ENCODE measurements around the gene BTRC. TPM values are rescaled to one million over a fixed set of nuclear protein-coding genes. Genes with fewer than 3 reads are reported as not detected.
A peak's percentile ranks its signal among the peaks of the same experiment; 100 is the strongest.

Gene BTRC
- total and polyA plus RNA-seq, 12 donors, result 10.0 to 35.3 (median 20.3) TPM

DNA sequence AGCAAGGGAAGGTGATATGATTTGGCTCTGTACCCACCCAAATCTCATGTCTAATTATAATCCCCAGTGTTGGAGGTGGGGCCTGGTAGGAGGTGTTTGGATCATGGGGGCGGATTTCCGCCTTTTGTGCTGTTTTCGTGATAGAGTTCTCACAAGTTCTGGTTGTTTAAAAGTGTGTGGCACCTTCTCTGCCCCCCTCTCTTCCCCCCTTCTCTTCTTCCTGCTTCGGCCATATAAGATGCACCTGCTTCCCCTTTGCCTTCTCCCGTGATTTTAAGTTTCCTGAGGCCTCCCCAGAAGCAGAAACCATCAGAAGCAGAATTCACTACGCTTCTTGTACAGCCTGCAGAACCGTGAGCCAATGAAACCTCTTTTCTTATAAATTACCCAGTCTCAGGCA, 21.1 kb downstream of the BTRC start:
- TF ChIP-seq POLR2A (IDR thresholded peaks at IDR 0.05) (no peak), CTCF (IDR thresholded peaks at IDR 0.05) (no peak)
- Histone ChIP-seq H3K36me3 (replicated peaks in 1 of 2) (no peaks in the 10 kb centered on the region), H3K27ac (no peak overlapping the region), H3K4me1 (replicated peaks in 1 of 2) (no peaks in the 10 kb centered on the region), H3K27me3 (no peaks in the 10 kb centered on the region), H3K9me3 (replicated peaks in 1 of 3) (no peaks in the 10 kb centered on the region), H3K4me3 (no peak overlapping the region)
- DNase-seq, result no peak
- intact Hi-C loops (cut with DNase I), result no loop called here
- WGBS, 4 donors, result 83 to 92% (median 87%) methylated on average over 7 of the region's 7 CpGs

DNA sequence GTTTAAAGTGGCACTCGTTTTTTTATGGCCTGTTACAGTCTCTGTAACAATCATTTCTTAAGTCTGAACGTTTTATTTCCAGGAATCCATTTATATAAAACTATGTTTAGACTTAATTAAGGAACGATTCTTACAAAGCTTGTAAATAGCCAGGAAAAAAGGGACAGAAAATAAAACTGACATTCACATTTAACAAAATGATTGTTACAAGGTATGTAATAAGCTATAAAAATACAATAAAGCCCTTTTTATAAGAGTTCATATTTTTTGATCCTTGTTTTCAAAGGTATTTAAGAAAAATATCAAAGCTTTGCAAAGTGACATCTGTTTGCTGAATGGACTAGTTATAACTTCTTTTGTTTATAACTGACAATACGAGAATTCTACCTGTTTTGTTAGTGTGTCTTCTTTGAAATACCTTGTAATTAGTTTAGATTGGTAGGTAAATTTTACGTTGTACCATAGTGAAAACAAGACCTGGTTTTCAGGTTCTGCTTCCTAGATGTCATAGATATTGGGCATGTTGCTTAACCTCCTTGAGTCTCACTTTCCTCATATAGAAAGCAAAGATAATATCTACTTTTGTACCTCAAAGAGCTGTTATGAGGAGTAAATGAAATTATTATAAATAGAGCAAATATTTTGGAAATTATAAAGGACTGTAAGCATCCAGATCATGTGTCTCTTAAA, 25.8 kb downstream of the BTRC start:
- H3K9me3 ChIP-seq (replicated peaks in 1 of 3), result no peaks in the 10 kb centered on the region
- peaks cover 0 to 15% of the 10 kb centered on the region in 2 donors for H3K4me1 ChIP-seq (replicated peaks in 1 of 2)
- no peak overlapping the region for H3K27ac ChIP-seq
- TF ChIP-seq POLR2A (IDR thresholded peaks at IDR 0.05), result no peak
- no peak for TF ChIP-seq CTCF (IDR thresholded peaks at IDR 0.05)
- H3K36me3 ChIP-seq (replicated peaks in 1 of 2), result no peaks in the 10 kb centered on the region
- intact Hi-C loops (cut with DNase I), result no loop called here
- DNase-seq, result no peak
- H3K27me3 ChIP-seq, result no peaks in the 10 kb centered on the region
- WGBS, 4 donors, result 68 to 76% (median 74%) methylated on average over 5 of the region's 5 CpGs
- H3K4me3 ChIP-seq, result no peak overlapping the region

DNA sequence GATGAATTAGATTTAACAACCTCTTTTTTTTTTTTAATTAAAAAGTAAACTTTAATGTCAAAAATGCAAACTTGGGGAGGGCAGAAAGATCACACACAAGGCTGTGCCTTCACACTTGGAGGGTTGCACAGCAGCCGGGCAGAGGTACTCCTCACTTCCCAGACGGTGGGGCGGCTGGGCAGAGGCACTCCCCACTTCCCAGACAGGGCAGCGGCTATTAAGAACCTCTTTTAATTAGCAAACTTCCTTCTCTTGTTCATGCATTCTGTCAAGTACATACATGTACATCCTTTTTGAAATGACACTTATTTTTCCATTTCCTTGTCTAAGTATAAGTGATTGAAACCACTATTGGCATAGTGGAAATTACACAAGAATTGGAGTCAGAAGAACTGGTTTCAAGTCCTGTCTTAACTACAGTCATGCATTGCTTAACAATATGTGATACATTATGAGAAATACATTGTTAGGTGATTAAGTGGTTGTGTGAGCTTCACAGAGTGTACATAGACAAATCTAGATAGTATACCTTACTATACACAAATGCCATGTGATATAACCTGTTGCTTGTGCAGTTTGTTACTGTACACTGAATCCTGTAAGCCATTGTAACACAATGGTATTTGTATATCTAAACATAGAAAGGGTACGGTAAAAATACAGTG, 26.5 kb downstream of the BTRC start:
- Histone ChIP-seq H3K27ac (no peak overlapping the region), H3K4me3 (no peak overlapping the region), H3K9me3 (replicated peaks in 1 of 3) (no peaks in the 10 kb centered on the region), H3K27me3 (no peaks in the 10 kb centered on the region), H3K4me1 (replicated peaks in 1 of 2) (peaks cover under 1 to 17% of the 10 kb centered on the region in 2 donors), H3K36me3 (replicated peaks in 1 of 2) (no peaks in the 10 kb centered on the region)
- TF ChIP-seq POLR2A (IDR thresholded peaks at IDR 0.05) (no peak), CTCF (IDR thresholded peaks at IDR 0.05) (no peak)
- intact Hi-C loops (cut with DNase I), result no loop called here
- 82 to 91% (median 85%) methylated on average over 5 of the region's 5 CpGs for WGBS, 4 donors
- no peak for DNase-seq

DNA sequence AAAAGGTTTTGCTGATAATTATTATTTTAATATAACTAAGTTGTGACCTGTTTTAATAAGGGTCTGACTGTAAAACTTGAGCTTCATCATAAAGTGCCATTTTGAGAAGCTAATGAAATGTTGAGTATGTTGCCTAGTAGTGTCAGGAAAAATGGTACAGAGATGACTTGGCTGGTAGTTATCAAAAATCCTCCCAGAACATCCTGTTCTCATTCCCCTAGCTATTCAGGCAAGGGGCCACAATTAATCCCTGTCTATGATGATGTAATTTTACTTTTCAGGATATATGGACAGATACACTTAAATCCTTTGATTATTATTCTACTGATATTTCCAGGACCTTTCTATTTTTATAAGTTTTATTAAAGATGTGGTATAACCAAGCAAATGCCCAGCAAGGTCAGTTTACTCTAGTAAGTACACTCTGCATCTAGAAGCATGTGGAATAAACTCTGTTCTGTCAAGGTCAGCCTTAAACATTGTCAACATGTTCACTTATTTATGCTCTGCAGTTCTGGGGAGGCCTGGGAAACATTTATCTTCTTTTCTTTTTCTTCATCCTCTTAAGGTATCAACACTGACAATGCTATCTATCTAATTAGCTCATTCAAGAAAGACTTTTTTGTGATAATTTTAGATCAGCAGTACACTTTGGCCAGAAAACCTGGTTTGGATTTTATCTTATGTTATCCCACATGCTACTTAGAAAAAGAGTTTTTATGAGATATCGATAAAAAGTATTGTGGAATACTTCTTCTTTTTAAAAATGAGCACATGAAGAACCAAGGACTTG, 32.1 kb downstream of the BTRC start:
- no peaks in the 10 kb centered on the region for H3K36me3 ChIP-seq (replicated peaks in 1 of 2)
- H3K9me3 ChIP-seq (replicated peaks in 1 of 3), result no peaks in the 10 kb centered on the region
- no peaks in the 10 kb centered on the region for H3K27me3 ChIP-seq
- DNase-seq, result no peak
- peak overlapping the region in 1 of 5 donors; percentile 14 for H3K27ac ChIP-seq
- WGBS, 4 donors, result 42 to 59% (median 46%) methylated on average over 1 of the region's 1 CpG
- no peak overlapping the region for H3K4me3 ChIP-seq
- H3K4me1 ChIP-seq (replicated peaks in 1 of 2), result peaks cover 20 to 38% of the 10 kb centered on the region in 2 donors
- TF ChIP-seq POLR2A (IDR thresholded peaks at IDR 0.05) (no peak), CTCF (IDR thresholded peaks at IDR 0.05) (no peak)
- intact Hi-C loops (cut with DNase I), result no loop called here
